Karpas-422 (cell line): Measurements from ENCODE around the gene DNM2. TPM values are rescaled to one million over a fixed set of nuclear protein-coding genes. Genes with fewer than 3 reads are reported as not detected.

Experiments used
- DNase-seq: peaks from one replicate; pipeline ENCODE4 v3.0.0-alpha.2; 2015
- H2AFZ ChIP-seq: fragments of 200-600 bp; sonication (generic); 2 replicates; pipeline ENCODE4 v1.6.1; 2014; ENCODE audit warnings: antibody characterized with exemption, low read length, mixed read lengths
- H3K27ac ChIP-seq: fragments of 200-600 bp; sonication (generic); 2 replicates; pipeline ENCODE4 v1.5.1; 2014; ENCODE audit warnings: mild to moderate bottlenecking, low read length, moderate library complexity
- H3K27me3 ChIP-seq: fragments of 200-600 bp; sonication (generic); 2 replicates; pipeline ENCODE4 v1.6.1; 2014; ENCODE audit warnings: low read length, mixed read lengths
- H3K36me3 ChIP-seq: fragments of 200-600 bp; sonication (generic); 2 replicates; pipeline ENCODE4 v1.6.1; 2014; ENCODE audit warnings: low read length, mixed read lengths; ENCODE audit not compliant: insufficient read depth
- H3K4me1 ChIP-seq: fragments of 200-600 bp; sonication (generic); 2 replicates; pipeline ENCODE4 v1.6.1; 2014; ENCODE audit warnings: mild to moderate bottlenecking, low read length, mixed read lengths
- H3K4me2 ChIP-seq: fragments of 200-600 bp; sonication (generic); 2 replicates; pipeline ENCODE4 v1.6.1; 2014; ENCODE audit warnings: low read length, low read depth, mild to moderate bottlenecking; ENCODE audit not compliant: poor library complexity, severe bottlenecking
- H3K4me3 ChIP-seq: fragments of 200-600 bp; sonication (generic); 2 replicates; pipeline ENCODE4 v1.5.1; 2014; ENCODE audit warnings: mild to moderate bottlenecking, antibody characterized with exemption, low read length, mixed read lengths
- H3K79me2 ChIP-seq: fragments of 200-600 bp; sonication (generic); 2 replicates; pipeline ENCODE4 v1.6.1; 2014; ENCODE audit warnings: mild to moderate bottlenecking, low read length, mixed read lengths
- H3K9ac ChIP-seq: fragments of 200-600 bp; sonication (generic); 2 replicates; pipeline ENCODE4 v1.6.0; 2014; ENCODE audit warnings: low read length
- H3K9me2 ChIP-seq: fragments of 200-600 bp; sonication (generic), shearing (Covaris generic); replicated peaks from 2 replicates; pipeline ENCODE4 v1.6.0; 2014; ENCODE audit warnings: mild to moderate bottlenecking, low read length, moderate library complexity; ENCODE audit not compliant: insufficient read depth
- H3K9me3 ChIP-seq: fragments of 300-700, 200-600 bp; sonication (generic); 2 replicates; pipeline ENCODE4 v1.6.1; 2014; ENCODE audit warnings: low read length, mixed read lengths
- H4K20me1 ChIP-seq: fragments of 200-600 bp; sonication (generic); 2 replicates; pipeline ENCODE4 v1.6.1; 2014; ENCODE audit warnings: mild to moderate bottlenecking, antibody characterized with exemption, low read length, low read depth; ENCODE audit not compliant: insufficient read depth
- total RNA-seq: library from RNA; depleted of rRNA; stranded (reverse); fragments of >200 nt; shearing (Covaris generic); gene quantifications from 2 replicates; pipeline ENCODE4 v1.2.3, GENCODE V29; 2014; ENCODE audit warnings: low replicate concordance

Gene DNM2
- total RNA-seq, 1 experiment from 2014 or later, result 91.1 TPM

- DNase-seq, result no peak
- no peaks in the 10 kb centered on the region for H3K9me2 ChIP-seq
- peaks cover 13% of the 10 kb centered on the region for H4K20me1 ChIP-seq
- H3K9ac ChIP-seq, result no peak overlapping the region
- H3K4me1 ChIP-seq, result peaks cover 18% of the 10 kb centered on the region
- H3K27ac ChIP-seq, result no peak overlapping the region
- no peaks in the 10 kb centered on the region for H3K27me3 ChIP-seq
- H2AFZ ChIP-seq, result no peak overlapping the region
- H3K79me2 ChIP-seq, result peaks cover 68% of the 10 kb centered on the region
- H3K36me3 ChIP-seq, result peaks cover 7% of the 10 kb centered on the region
- H3K4me2 ChIP-seq, result no peak overlapping the region
- no peaks in the 10 kb centered on the region for H3K9me3 ChIP-seq
- no peak overlapping the region for H3K4me3 ChIP-seq
These were observed 46.0 kb downstream of the DNM2 start for GRCh38 chr19:10763828-10764339.

GRCh38 chr19:10764340-10764894 lies 46.5 kb downstream of the DNM2 start:
- no peak overlapping the region for H2AFZ ChIP-seq
- H3K4me1 ChIP-seq, result peaks cover 12% of the 10 kb centered on the region
- H3K27me3 ChIP-seq, result no peaks in the 10 kb centered on the region
- H3K9me2 ChIP-seq, result no peaks in the 10 kb centered on the region
- H3K9me3 ChIP-seq, result no peaks in the 10 kb centered on the region
- H3K79me2 ChIP-seq, result peaks cover 68% of the 10 kb centered on the region
- H3K27ac ChIP-seq, result no peak overlapping the region
- H3K36me3 ChIP-seq, result peaks cover 7% of the 10 kb centered on the region
- H4K20me1 ChIP-seq, result peaks cover 13% of the 10 kb centered on the region
- no peak overlapping the region for H3K4me2 ChIP-seq
- no peak overlapping the region for H3K9ac ChIP-seq
- no peak overlapping the region for H3K4me3 ChIP-seq
- DNase-seq, result no peak

GRCh38 chr19:10766049-10766623 lies 48.3 kb downstream of the DNM2 start:
- Histone ChIP-seq H3K9me2 (no peaks in the 10 kb centered on the region), H3K4me1 (no peaks in the 10 kb centered on the region), H2AFZ (no peak overlapping the region), H4K20me1 (peaks cover 7% of the 10 kb centered on the region; the same call in 1 of the 2 replicates), H3K36me3 (peaks cover 6% of the 10 kb centered on the region), H3K4me2 (no peak overlapping the region), H3K27me3 (no peaks in the 10 kb centered on the region), H3K9me3 (no peaks in the 10 kb centered on the region), H3K4me3 (no peak overlapping the region), H3K9ac (no peak overlapping the region), H3K79me2 (peaks cover 68% of the 10 kb centered on the region), H3K27ac (no peak overlapping the region)
- DNase-seq, result no peak

GRCh38 chr19:10766671-10767201 lies 48.9 kb downstream of the DNM2 start:
- Histone ChIP-seq H3K79me2 (peaks cover 67% of the 10 kb centered on the region), H3K9ac (no peak overlapping the region), H3K4me3 (no peak overlapping the region), H3K9me3 (no peaks in the 10 kb centered on the region), H3K27me3 (no peaks in the 10 kb centered on the region), H3K27ac (no peak overlapping the region), H2AFZ (no peak overlapping the region), H3K9me2 (no peaks in the 10 kb centered on the region), H3K4me1 (no peaks in the 10 kb centered on the region), H3K4me2 (no peak overlapping the region), H3K36me3 (no peaks in the 10 kb centered on the region), H4K20me1 (peaks cover 1% of the 10 kb centered on the region; the same call in 1 of the 2 replicates)
- DNase-seq, result no peak

- Histone ChIP-seq H3K4me1 (no peaks in the 10 kb centered on the region), H3K79me2 (peaks cover 59% of the 10 kb centered on the region), H3K9me3 (no peaks in the 10 kb centered on the region), H3K4me3 (no peak overlapping the region), H3K9me2 (no peaks in the 10 kb centered on the region), H3K27ac (no peak overlapping the region), H2AFZ (no peak overlapping the region), H3K4me2 (no peak overlapping the region), H3K27me3 (no peaks in the 10 kb centered on the region), H3K9ac (no peak overlapping the region), H3K36me3 (peaks cover 3% of the 10 kb centered on the region; the same call in 1 of the 2 replicates), H4K20me1 (no peaks in the 10 kb centered on the region)
- DNase-seq, result no peak
These were observed 49.8 kb downstream of the DNM2 start for GRCh38 chr19:10767726-10768125.

- peaks cover 3% of the 10 kb centered on the region; the same call in 1 of the 2 replicates for H3K36me3 ChIP-seq
- no peaks in the 10 kb centered on the region for H3K9me2 ChIP-seq
- peaks cover 57% of the 10 kb centered on the region for H3K79me2 ChIP-seq
- no peak for DNase-seq
- H2AFZ ChIP-seq, result no peak overlapping the region
- no peak overlapping the region for H3K4me3 ChIP-seq
- no peak overlapping the region for H3K4me2 ChIP-seq
- H3K9ac ChIP-seq, result no peak overlapping the region
- H3K27me3 ChIP-seq, result no peaks in the 10 kb centered on the region
- H3K9me3 ChIP-seq, result no peaks in the 10 kb centered on the region
- no peaks in the 10 kb centered on the region for H4K20me1 ChIP-seq
- no peaks in the 10 kb centered on the region for H3K4me1 ChIP-seq
- H3K27ac ChIP-seq, result no peak overlapping the region
These were observed 50.5 kb downstream of the DNM2 start for GRCh38 chr19:10768369-10768768.

- no peaks in the 10 kb centered on the region for H3K9me2 ChIP-seq
- no peak overlapping the region for H3K27ac ChIP-seq
- H3K9me3 ChIP-seq, result no peaks in the 10 kb centered on the region
- DNase-seq, result no peak
- H3K4me1 ChIP-seq, result no peaks in the 10 kb centered on the region
- H3K9ac ChIP-seq, result no peak overlapping the region
- no peaks in the 10 kb centered on the region for H4K20me1 ChIP-seq
- H3K79me2 ChIP-seq, result peaks cover 53% of the 10 kb centered on the region
- H2AFZ ChIP-seq, result no peak overlapping the region
- no peak overlapping the region for H3K4me3 ChIP-seq
- H3K36me3 ChIP-seq, result peaks cover 3% of the 10 kb centered on the region; the same call in 1 of the 2 replicates
- H3K27me3 ChIP-seq, result no peaks in the 10 kb centered on the region
- H3K4me2 ChIP-seq, result no peak overlapping the region
These were observed 51.1 kb downstream of the DNM2 start for GRCh38 chr19:10768936-10769335.

- DNase-seq, result peak; percentile 59
- no peak overlapping the region for H3K27ac ChIP-seq
These were observed 51.9 kb downstream of the DNM2 start for GRCh38 chr19:10769533-10770491.

More at GRCh38 chr19:10769533-10770491, 51.9 kb downstream of the DNM2 start:
- Histone ChIP-seq H3K9me2 (no peaks in the 10 kb centered on the region), H3K36me3 (peaks cover 3% of the 10 kb centered on the region; the same call in 1 of the 2 replicates), H3K4me1 (no peaks in the 10 kb centered on the region), H2AFZ (no peak overlapping the region), H3K9me3 (no peaks in the 10 kb centered on the region), H3K79me2 (peaks cover 45% of the 10 kb centered on the region), H4K20me1 (no peaks in the 10 kb centered on the region), H3K4me2 (no peak overlapping the region), H3K9ac (no peak overlapping the region), H3K4me3 (no peak overlapping the region), H3K27me3 (no peaks in the 10 kb centered on the region)
